Body of pancreas (tissue), 4 donors: Measurements from ENCODE around the gene ACTR3C. TPM values are rescaled to one million over a fixed set of nuclear protein-coding genes. Genes with fewer than 3 reads are reported as not detected.
"Not testable (repeated sequence)": the region's sequence is repeated elsewhere in the genome, so short reads cannot be mapped to it uniquely, and the experiment has no call there.

ENCODE experiments used
- ATAC-seq: fragments of 150-250 bp; one replicate; pipeline ENCODE4 v1.9.1; 2016
- DNase-seq, 4 donors: peaks; one replicate each; pipeline ENCODE4 v3.0.0-alpha.2; 2019
- H3K27ac ChIP-seq, 4 donors: fragments of 200-600 bp; sonication (generic); 1 replicate in 3 of 4; 2 replicates in 1 of 4; pipeline versions ENCODE4 v1.5.1 to v1.6.1; 2016 to 2019; ENCODE audit warnings: mild to moderate bottlenecking in 1 of 4, mixed read lengths in 1 of 4, moderate library complexity in 1 of 4
- H3K27me3 ChIP-seq, 2 donors: fragments of 200-600 bp; sonication (generic); one replicate each; pipeline ENCODE4 v1.6.0; 2016; ENCODE audit warnings: mild to moderate bottlenecking in 1 of 2
- H3K36me3 ChIP-seq, 2 donors: fragments of 200-600 bp; sonication (generic); replicated peaks in 1 of 2; 2 replicates each; pipeline ENCODE4 v1.5.1; 2016; ENCODE audit warnings: low read depth in 2 of 2; ENCODE audit not compliant: insufficient read depth in 1 of 2
- H3K4me1 ChIP-seq: fragments of 200-600 bp; sonication (generic); one replicate; pipeline ENCODE4 v1.6.0; 2016
- H3K4me3 ChIP-seq, 2 donors: fragments of 200-600 bp; sonication (generic); 1 replicate in 1 of 2; 2 replicates in 1 of 2; pipeline ENCODE4 v1.5.1; 2016 to 2019
- H3K9me3 ChIP-seq, 3 donors: fragments of 200-600 bp; sonication (generic); 1 replicate in 2 of 3; 2 replicates in 1 of 3; pipeline ENCODE4 v1.5.1; 2016
- CTCF ChIP-seq, 7 experiments: fragments of 450-650 bp in 4 of 7; fragments of 200-600 bp in 3 of 7; sonication (generic) in 3 of 7; IDR thresholded peaks; one replicate each; pipeline ENCODE4 v1.5.1; 2016 to 2019; ENCODE audit warnings: antibody characterized with exemption in 7 of 7
- POLR2A ChIP-seq, 3 donors: fragments of 450-650 bp; IDR thresholded peaks; one replicate each; pipeline ENCODE4 v1.6.1; 2016; ENCODE audit warnings: antibody characterized with exemption in 3 of 3, mild to moderate bottlenecking in 2 of 3
- WGBS, 2 donors: methylation state at CpG; one replicate each; pipeline ENCODE4 v1.1.5; 2017; 5-methylcytosine and 5-hydroxymethylcytosine counted together
- intact Hi-C: fragments of 100-400 bp; cut with DNase I; formaldehyde crosslinking; loops from one replicate; pipeline ENCODE4 v1.15.1; 2023
- total RNA-seq, 2 donors: library from RNA; depleted of rRNA; stranded (reverse); fragments of >200 nt; gene quantifications; one replicate each; pipeline ENCODE4 v1.1.0, GENCODE V29; 2016

The ACTR3C gene
- total RNA-seq, 2 donors from 2014 or later = 35.5 to 69.9 TPM

GRCh38 chr7:150311146-150311545, 12.2 kb downstream of the ACTR3C start:
- H3K9me3 ChIP-seq = no peaks in the 10 kb centered on the region
- no peaks in the 10 kb centered on the region for H3K27me3 ChIP-seq
- TF ChIP-seq CTCF (IDR thresholded peaks at IDR 0.05) (no peak), POLR2A (IDR thresholded peaks at IDR 0.05) (no peak)
- H3K27ac ChIP-seq = no peak overlapping the region
- H3K4me1 ChIP-seq = peaks cover 82% of the 10 kb centered on the region
- intact Hi-C loops = no loop called here
- H3K4me3 ChIP-seq = no peak overlapping the region
- no peak for DNase-seq
- 81 to 86% methylated on average over 4 of the region's 4 CpGs for whole genome bisulfite sequencing, 2 donors
- no peaks in the 10 kb centered on the region for H3K36me3 ChIP-seq
- ATAC-seq = no peak

- no peak overlapping the region for H3K4me3 ChIP-seq
- no peak for ATAC-seq
Measured at GRCh38 chr7:150308575-150308974, 14.8 kb downstream of the ACTR3C start.

GRCh38 chr7:150307904-150308303, 15.4 kb downstream of the ACTR3C start:
- no peak for ATAC-seq

More at GRCh38 chr7:150308575-150308974, 14.8 kb downstream of the ACTR3C start:
- intact Hi-C loops = no loop called here
- H3K36me3 ChIP-seq = no peaks in the 10 kb centered on the region
- TF ChIP-seq POLR2A (IDR thresholded peaks at IDR 0.05) (no peak), CTCF (IDR thresholded peaks at IDR 0.05) (no peak)
- peaks cover 77% of the 10 kb centered on the region for H3K4me1 ChIP-seq
- H3K27me3 ChIP-seq = no peaks in the 10 kb centered on the region
- H3K27ac ChIP-seq = no peak overlapping the region
- no peaks in the 10 kb centered on the region for H3K9me3 ChIP-seq
- DNase-seq = no peak

DNA sequence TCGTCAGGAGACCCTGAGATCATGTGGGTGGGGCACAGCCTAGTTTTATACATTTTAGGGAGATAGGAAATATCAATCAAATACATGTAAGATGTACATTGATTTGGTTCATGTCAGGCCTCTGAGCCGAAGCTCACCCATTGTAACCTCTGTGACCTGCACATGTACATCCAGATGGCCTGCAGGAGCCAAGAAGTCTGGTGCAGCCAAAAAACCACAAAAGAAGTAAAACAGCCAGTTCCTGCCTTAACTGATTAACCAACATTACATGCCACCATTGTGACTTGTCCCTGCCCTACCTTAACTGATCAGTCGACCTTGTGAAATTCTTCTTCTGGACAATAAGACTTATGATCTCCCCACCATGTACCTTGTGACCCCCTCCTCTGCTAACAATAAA, 16.2 kb downstream of the ACTR3C start:
- ATAC-seq = no peak
- Histone ChIP-seq H3K4me3 (no peak overlapping the region), H3K36me3 (no peaks in the 10 kb centered on the region), H3K27ac (no peak overlapping the region), H3K4me1 (peaks cover 68% of the 10 kb centered on the region), H3K27me3 (no peaks in the 10 kb centered on the region), H3K9me3 (no peaks in the 10 kb centered on the region)
- 74 to 87% methylated on average over 3 of the region's 3 CpGs for WGBS, 2 donors
- TF ChIP-seq CTCF (IDR thresholded peaks at IDR 0.05) (no peak), POLR2A (IDR thresholded peaks at IDR 0.05) (no peak)
- DNase-seq = no peak
- intact Hi-C loops = no loop called here

More at GRCh38 chr7:150307904-150308303, 15.4 kb downstream of the ACTR3C start:
- 81 to 83% methylated on average over 9 of the region's 9 CpGs for WGBS, 2 donors
- Histone ChIP-seq H3K27me3 (no peaks in the 10 kb centered on the region), H3K27ac (no peak overlapping the region), H3K4me3 (no peak overlapping the region), H3K9me3 (no peaks in the 10 kb centered on the region), H3K36me3 (no peaks in the 10 kb centered on the region), H3K4me1 (peaks cover 73% of the 10 kb centered on the region)
- DNase-seq = no peak
- intact Hi-C loops = no loop called here
- TF ChIP-seq POLR2A (IDR thresholded peaks at IDR 0.05) = no peak
- no peak for TF ChIP-seq CTCF (IDR thresholded peaks at IDR 0.05)

GRCh38 chr7:150306377-150306776, 17.0 kb downstream of the ACTR3C start:
- 53 to 55% methylated on average over 5 of the region's 5 CpGs for WGBS, 2 donors
- H3K36me3 ChIP-seq, intact Hi-C loops, ATAC-seq, H3K4me3 ChIP-seq, H3K9me3 ChIP-seq, H3K27me3 ChIP-seq, DNase-seq: not testable (repeated sequence)
- Histone ChIP-seq H3K4me1 (peaks cover 60% of the 10 kb centered on the region), H3K27ac (peak overlapping the region in 3 of 4 donors; percentile 22 to 60 (median 57))

- H3K4me3 ChIP-seq, H3K9me3 ChIP-seq, H3K27me3 ChIP-seq, intact Hi-C loops, H3K36me3 ChIP-seq, DNase-seq: not testable (repeated sequence)
- 14 to 17% methylated on average over 2 of the region's 2 CpGs for WGBS, 2 donors
- Histone ChIP-seq H3K27ac (peak overlapping the region in 2 of 4 donors; percentile 29 to 60), H3K4me1 (peaks cover 56% of the 10 kb centered on the region)
- ATAC-seq = peak; percentile 54
Measured at GRCh38 chr7:150305903-150306284, 17.5 kb downstream of the ACTR3C start.

- 80 to 83% methylated on average over 11 of the region's 11 CpGs for WGBS, 2 donors
- H3K4me1 ChIP-seq = peaks cover 50% of the 10 kb centered on the region
- H3K36me3 ChIP-seq, H3K9me3 ChIP-seq, intact Hi-C loops, H3K4me3 ChIP-seq, DNase-seq, H3K27me3 ChIP-seq: not testable (repeated sequence)
- peak overlapping the region in 2 of 4 donors; percentile 29 to 60 for H3K27ac ChIP-seq
- ATAC-seq = peak; percentile 3
Measured at GRCh38 chr7:150305259-150305902, 18.0 kb downstream of the ACTR3C start.

DNA sequence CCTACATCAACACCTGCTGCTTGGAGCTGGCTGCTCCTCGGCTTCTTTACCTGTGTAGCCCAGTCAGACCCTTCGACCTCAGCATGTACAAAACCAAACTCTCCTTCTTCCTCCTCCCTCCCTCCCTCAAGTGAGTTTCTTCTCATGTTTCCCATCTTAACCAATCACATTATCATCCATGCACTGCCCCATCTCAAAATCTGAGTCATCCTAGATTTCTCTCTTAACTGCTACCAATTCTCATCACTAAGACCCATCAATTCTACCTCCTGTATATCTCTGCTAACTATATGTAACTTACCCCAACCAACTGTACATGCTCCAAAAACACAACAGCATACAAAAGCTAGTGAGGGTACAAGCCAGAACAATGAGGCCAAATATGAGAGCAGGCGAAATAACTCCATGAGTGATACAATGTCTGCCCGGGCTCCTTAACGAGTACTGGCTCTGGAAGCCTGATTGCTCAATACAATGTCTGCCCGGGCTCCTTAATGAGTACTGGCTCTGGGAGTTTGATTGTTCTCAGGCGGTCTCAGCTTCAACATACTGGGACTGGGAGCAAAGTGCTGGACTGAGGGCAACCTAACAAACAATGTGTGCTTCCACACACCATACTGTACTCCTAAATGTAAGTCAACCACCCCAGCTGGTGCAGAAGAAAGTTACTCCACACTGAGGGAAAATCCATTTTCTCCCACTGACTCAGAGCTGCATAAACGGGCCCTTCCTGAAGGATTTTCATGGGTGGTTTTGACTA, 18.7 kb downstream of the ACTR3C start:
- intact Hi-C loops, DNase-seq, H3K27me3 ChIP-seq, H3K9me3 ChIP-seq, H3K36me3 ChIP-seq, H3K4me3 ChIP-seq: not testable (repeated sequence)
- peak; percentile 71 for ATAC-seq
- 37 to 64% methylated on average over 3 to 6 of the region's 8 CpGs for WGBS, 2 donors
- peak overlapping the region in 2 of 4 donors; percentile 6 to 29 for H3K27ac ChIP-seq
- peaks cover 46% of the 10 kb centered on the region for H3K4me1 ChIP-seq
